ENCODE data around the gene ACTN1. TPM values are rescaled to one million over a fixed set of nuclear protein-coding genes. Genes with fewer than 3 reads are reported as not detected.

Gene ACTN1
- total and polyA plus RNA-seq, 2 experiments from 2014 or later, result 88.0 to 163 TPM

- Histone ChIP-seq H2AFZ (no peak overlapping the region), H3K27me3 (no peaks in the 10 kb centered on the region), H3K4me3 (no peak overlapping the region), H3K27ac (no peak overlapping the region), H3K4me2 (no peak overlapping the region), H4K20me1 (ENCODE audit: insufficient read depth, poor library complexity, severe bottlenecking) (no peaks in the 10 kb centered on the region), H3K9me3 (ENCODE audit: low read depth) (no peaks in the 10 kb centered on the region), H3K4me1 (ENCODE audit: insufficient read depth) (no peaks in the 10 kb centered on the region), H3K36me3 (replicated peaks; ENCODE audit: insufficient read depth, low read depth) (no peaks in the 10 kb centered on the region), H3K9me2 (replicated peaks; ENCODE audit: insufficient read depth) (no peaks in the 10 kb centered on the region), H3K79me2 (no peaks in the 10 kb centered on the region)
- TF ChIP-seq EZH2 (IDR thresholded peaks at IDR 0.05; ENCODE audit: borderline replicate concordance) (no peak), EZH2phosphoT487 (IDR thresholded peaks at IDR 0.05; ENCODE audit: low read depth, severe bottlenecking, unreplicated experiment) (no peak), CTCF (IDR thresholded peaks at IDR 0.05; ENCODE audit: poor library complexity) (no peak)
- DNase-seq (ENCODE audit: low spot score), result no peak
- 94% methylated on average over 4 of the region's 4 CpGs for WGBS (ENCODE audit: low lambda C conversion rate, missing lambda C conversion rate)
Measured at GRCh38 chr14:68995731-68996130, 16.6 kb upstream of the ACTN1 start.

- H4K20me1 ChIP-seq (ENCODE audit: insufficient read depth, poor library complexity, severe bottlenecking), result no peaks in the 10 kb centered on the region
- no peaks in the 10 kb centered on the region for H3K36me3 ChIP-seq (replicated peaks; ENCODE audit: insufficient read depth, low read depth)
- no peak for DNase-seq (ENCODE audit: low spot score)
- TF ChIP-seq CTCF (IDR thresholded peaks at IDR 0.05; ENCODE audit: poor library complexity) (no peak), EZH2phosphoT487 (IDR thresholded peaks at IDR 0.05; ENCODE audit: low read depth, severe bottlenecking, unreplicated experiment) (no peak), EZH2 (IDR thresholded peaks at IDR 0.05; ENCODE audit: borderline replicate concordance) (no peak)
- no peaks in the 10 kb centered on the region for H3K79me2 ChIP-seq
- no peak overlapping the region for H3K4me2 ChIP-seq
- H3K4me1 ChIP-seq (ENCODE audit: insufficient read depth), result no peaks in the 10 kb centered on the region
- H3K9me3 ChIP-seq (ENCODE audit: low read depth), result no peaks in the 10 kb centered on the region
- H2AFZ ChIP-seq, result no peak overlapping the region
- no peaks in the 10 kb centered on the region for H3K27me3 ChIP-seq
- H3K4me3 ChIP-seq, result no peak overlapping the region
- H3K9me2 ChIP-seq (replicated peaks; ENCODE audit: insufficient read depth), result no peaks in the 10 kb centered on the region
- WGBS (ENCODE audit: low lambda C conversion rate, missing lambda C conversion rate), result 78% methylated on average over 2 of the region's 2 CpGs
- H3K27ac ChIP-seq, result no peak overlapping the region
Measured at GRCh38 chr14:68994056-68994455, 15.0 kb upstream of the ACTN1 start.

- Histone ChIP-seq H3K9me2 (replicated peaks; ENCODE audit: insufficient read depth) (no peaks in the 10 kb centered on the region), H3K4me1 (ENCODE audit: insufficient read depth) (no peaks in the 10 kb centered on the region), H3K27ac (no peak overlapping the region), H4K20me1 (ENCODE audit: insufficient read depth, poor library complexity, severe bottlenecking) (no peaks in the 10 kb centered on the region), H3K36me3 (replicated peaks; ENCODE audit: insufficient read depth, low read depth) (no peaks in the 10 kb centered on the region), H3K4me3 (no peak overlapping the region), H3K79me2 (no peaks in the 10 kb centered on the region), H3K27me3 (no peaks in the 10 kb centered on the region), H3K9me3 (ENCODE audit: low read depth) (no peaks in the 10 kb centered on the region), H3K4me2 (no peak overlapping the region), H2AFZ (no peak overlapping the region)
- DNase-seq (ENCODE audit: low spot score), result no peak
- TF ChIP-seq EZH2 (IDR thresholded peaks at IDR 0.05; ENCODE audit: borderline replicate concordance) (no peak), EZH2phosphoT487 (IDR thresholded peaks at IDR 0.05; ENCODE audit: low read depth, severe bottlenecking, unreplicated experiment) (no peak)
- WGBS (ENCODE audit: low lambda C conversion rate, missing lambda C conversion rate), result 81% methylated on average over 1 of the region's 1 CpG
Measured at GRCh38 chr14:68987653-68988036, 8.5 kb upstream of the ACTN1 start.

- H3K4me1 ChIP-seq (ENCODE audit: insufficient read depth), result no peaks in the 10 kb centered on the region
- WGBS (ENCODE audit: low lambda C conversion rate, missing lambda C conversion rate), result 79% methylated on average over 2 of the region's 2 CpGs
- H4K20me1 ChIP-seq (ENCODE audit: insufficient read depth, poor library complexity, severe bottlenecking), result no peaks in the 10 kb centered on the region
- H3K27ac ChIP-seq, result no peak overlapping the region
- H2AFZ ChIP-seq, result no peak overlapping the region
- no peak overlapping the region for H3K4me3 ChIP-seq
- H3K79me2 ChIP-seq, result no peaks in the 10 kb centered on the region
- no peaks in the 10 kb centered on the region for H3K27me3 ChIP-seq
- no peak overlapping the region for H3K4me2 ChIP-seq
- no peaks in the 10 kb centered on the region for H3K9me2 ChIP-seq (replicated peaks; ENCODE audit: insufficient read depth)
- DNase-seq (ENCODE audit: low spot score), result no peak
- TF ChIP-seq CTCF (IDR thresholded peaks at IDR 0.05; ENCODE audit: poor library complexity) (no peak), EZH2phosphoT487 (IDR thresholded peaks at IDR 0.05; ENCODE audit: low read depth, severe bottlenecking, unreplicated experiment) (no peak), EZH2 (IDR thresholded peaks at IDR 0.05; ENCODE audit: borderline replicate concordance) (no peak)
- no peaks in the 10 kb centered on the region for H3K9me3 ChIP-seq (ENCODE audit: low read depth)
- H3K36me3 ChIP-seq (replicated peaks; ENCODE audit: insufficient read depth, low read depth), result no peaks in the 10 kb centered on the region
Measured at GRCh38 chr14:68986926-68987652, 8.0 kb upstream of the ACTN1 start.

Measured in hepatocyte (in vitro differentiated cells).